Measurements from ENCODE around the gene FNBP1L. TPM values are rescaled to one million over a fixed set of nuclear protein-coding genes. Genes with fewer than 3 reads are reported as not detected.

Gene FNBP1L
- total RNA-seq, 1 experiment from 2014 or later: 119 TPM

DNA sequence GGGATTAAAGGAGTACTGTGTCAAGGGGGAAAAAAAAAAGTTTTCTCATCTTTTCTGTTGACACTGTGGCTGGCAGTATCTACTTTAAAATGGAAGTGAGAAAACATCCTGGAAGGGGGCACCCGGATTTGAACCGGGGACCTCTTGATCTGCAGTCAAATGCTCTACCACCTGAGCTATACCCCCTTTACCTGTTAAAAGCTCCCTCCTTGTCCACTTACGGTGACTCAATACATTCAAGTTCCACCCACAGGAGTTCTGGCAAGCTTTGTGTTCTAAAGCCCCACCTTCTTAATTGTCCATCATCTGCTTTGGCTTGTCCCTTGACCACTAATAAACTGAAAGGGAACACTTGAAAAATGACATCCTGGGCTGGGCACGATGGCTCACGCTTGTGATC is 68.2 kb downstream of the FNBP1L start:
- no peak overlapping the region for H2AK5ac ChIP-seq (ENCODE audit: insufficient read length, low read length)
- H2BK15ac ChIP-seq (ENCODE audit: low read depth, low read length): no peak overlapping the region
- no peaks in the 10 kb centered on the region for H3K9me3 ChIP-seq (ENCODE audit: control insufficient read depth, low read depth, low read length)
- peaks cover 12% of the 10 kb centered on the region in 2 experiments for H3K4me1 Mint-ChIP-seq
- H3K27ac ChIP-seq (ENCODE audit: insufficient read length, low read depth, low read length): no peak overlapping the region
- H2AFZ ChIP-seq (ENCODE audit: low read length): no peak overlapping the region
- DNase-seq: no peak
- H4K8ac ChIP-seq (replicated peaks; ENCODE audit: insufficient read length, low read depth, low read length): no peak overlapping the region
- H3K27me3 ChIP-seq (ENCODE audit: insufficient read depth, low read length): no peaks in the 10 kb centered on the region
- H2BK20ac ChIP-seq (ENCODE audit: low read depth, low read length, poor library complexity, severe bottlenecking): no peak overlapping the region
- H3K4me3 Mint-ChIP-seq: no peak overlapping the region
- H2BK5ac ChIP-seq (ENCODE audit: insufficient read length, low read length): no peak overlapping the region
- no peak overlapping the region for H3K4ac ChIP-seq (ENCODE audit: low read depth, low read length)
- H3K9ac ChIP-seq (ENCODE audit: extremely low read depth, insufficient read length, low read length): no peak overlapping the region
- H3K56ac ChIP-seq (ENCODE audit: insufficient read length, low read depth, low read length): no peak overlapping the region
- no peak overlapping the region for H2BK12ac ChIP-seq (ENCODE audit: insufficient read length, low read depth, low read length)
- peaks cover 11 to 21% (median 12%) of the 10 kb centered on the region in 3 experiments; a peak in 6 of 7 replicates for H3K36me3 Mint-ChIP-seq (ENCODE audit: insufficient read depth in 1 of 3, low read depth in 3 of 3)
- H3K79me1 ChIP-seq (ENCODE audit: insufficient read depth, low read depth, low read length, poor library complexity, severe bottlenecking): no peaks in the 10 kb centered on the region
- H3K79me2 ChIP-seq (ENCODE audit: insufficient read depth, low read length): peaks cover 4% of the 10 kb centered on the region; the same call in 1 of the 2 replicates
- no peak overlapping the region for H3K23ac ChIP-seq (ENCODE audit: insufficient read length, low read depth, low read length)
- no peak overlapping the region for H4K5ac ChIP-seq (ENCODE audit: insufficient read length, low read depth, low read length)
- no peak overlapping the region; a peak in 1 of 7 replicates for H3K27ac Mint-ChIP-seq
- H3K18ac ChIP-seq (ENCODE audit: insufficient read length, low read depth, low read length): no peak overlapping the region
- no peak overlapping the region for H4K91ac ChIP-seq (ENCODE audit: insufficient read length, low read depth, low read length)
- no peak overlapping the region for H3K4me2 ChIP-seq (ENCODE audit: insufficient read depth, insufficient read length, low read length)
- peaks cover 3 to 6% of the 10 kb centered on the region in 2 experiments; a peak in 4 of 5 replicates for H3K9me3 Mint-ChIP-seq
- WGBS (ENCODE audit: extremely low coverage, insufficient read length, low lambda C conversion rate): no CpG with 5 or more reads among the region's 5 CpGs
- no peak overlapping the region for H3T11ph ChIP-seq (ENCODE audit: low read length)
- H3K4me1 ChIP-seq (ENCODE audit: insufficient read depth, low read length): no peaks in the 10 kb centered on the region; the same call in 1 of the 2 replicates
- TF ChIP-seq, protein P1, sequence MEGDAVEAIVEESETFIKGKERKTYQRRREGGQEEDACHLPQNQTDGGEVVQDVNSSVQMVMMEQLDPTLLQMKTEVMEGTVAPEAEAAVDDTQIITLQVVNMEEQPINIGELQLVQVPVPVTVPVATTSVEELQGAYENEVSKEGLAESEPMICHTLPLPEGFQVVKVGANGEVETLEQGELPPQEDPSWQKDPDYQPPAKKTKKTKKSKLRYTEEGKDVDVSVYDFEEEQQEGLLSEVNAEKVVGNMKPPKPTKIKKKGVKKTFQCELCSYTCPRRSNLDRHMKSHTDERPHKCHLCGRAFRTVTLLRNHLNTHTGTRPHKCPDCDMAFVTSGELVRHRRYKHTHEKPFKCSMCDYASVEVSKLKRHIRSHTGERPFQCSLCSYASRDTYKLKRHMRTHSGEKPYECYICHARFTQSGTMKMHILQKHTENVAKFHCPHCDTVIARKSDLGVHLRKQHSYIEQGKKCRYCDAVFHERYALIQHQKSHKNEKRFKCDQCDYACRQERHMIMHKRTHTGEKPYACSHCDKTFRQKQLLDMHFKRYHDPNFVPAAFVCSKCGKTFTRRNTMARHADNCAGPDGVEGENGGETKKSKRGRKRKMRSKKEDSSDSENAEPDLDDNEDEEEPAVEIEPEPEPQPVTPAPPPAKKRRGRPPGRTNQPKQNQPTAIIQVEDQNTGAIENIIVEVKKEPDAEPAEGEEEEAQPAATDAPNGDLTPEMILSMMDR (conservative IDR thresholded peaks at IDR 0.05): no peak
- H2BK120ac ChIP-seq (ENCODE audit: low read depth, low read length, poor library complexity, severe bottlenecking): no peak overlapping the region
- no peak overlapping the region for H3K14ac ChIP-seq (ENCODE audit: insufficient read depth, low read length)
- H4K20me1 ChIP-seq (ENCODE audit: control insufficient read depth, insufficient read depth, insufficient read length): no peaks in the 10 kb centered on the region
- H3K23me2 ChIP-seq (ENCODE audit: insufficient read length, low read depth, low read length, poor library complexity, severe bottlenecking): no peaks in the 10 kb centered on the region
- H3K27me3 Mint-ChIP-seq (ENCODE audit: low read depth): no peaks in the 10 kb centered on the region
